ENCODE measurements around the gene HS6ST1. TPM values are rescaled to one million over a fixed set of nuclear protein-coding genes. Genes with fewer than 3 reads are reported as not detected.

HS6ST1 gene
- polyA plus RNA-seq, 1 donor from 2014 or later: 4.3 TPM

DNA sequence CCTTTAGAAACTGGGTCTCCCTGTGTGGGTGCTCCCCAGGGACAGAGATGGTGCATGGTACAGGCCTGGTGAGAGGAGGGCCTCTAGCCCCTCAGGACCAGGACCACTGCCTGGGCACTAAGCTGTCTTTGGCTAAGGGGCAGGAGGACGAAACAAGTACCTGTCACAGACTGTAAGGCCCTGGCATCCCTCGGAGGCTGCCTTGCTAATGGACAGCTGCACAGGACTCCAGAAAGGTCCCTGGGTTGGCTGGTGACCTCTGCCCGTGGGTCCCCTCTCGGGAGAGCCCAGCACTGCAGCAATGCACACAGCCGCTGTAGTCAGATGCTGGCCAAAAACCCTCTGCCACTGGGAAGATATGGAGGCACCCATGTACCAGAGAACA lies 14.3 kb downstream of the HS6ST1 start:
- no peaks in the 10 kb centered on the region for H3K27me3 Mint-ChIP-seq
- H3K4me1 Mint-ChIP-seq: peaks cover 6 to 25% (median 14%) of the 10 kb centered on the region in 3 donors
- no peaks in the 10 kb centered on the region for H3K36me3 Mint-ChIP-seq
- no peak overlapping the region for H3K4me3 Mint-ChIP-seq
- H3K27ac Mint-ChIP-seq: no peak overlapping the region
- H3K9me3 Mint-ChIP-seq: no peaks in the 10 kb centered on the region

DNA sequence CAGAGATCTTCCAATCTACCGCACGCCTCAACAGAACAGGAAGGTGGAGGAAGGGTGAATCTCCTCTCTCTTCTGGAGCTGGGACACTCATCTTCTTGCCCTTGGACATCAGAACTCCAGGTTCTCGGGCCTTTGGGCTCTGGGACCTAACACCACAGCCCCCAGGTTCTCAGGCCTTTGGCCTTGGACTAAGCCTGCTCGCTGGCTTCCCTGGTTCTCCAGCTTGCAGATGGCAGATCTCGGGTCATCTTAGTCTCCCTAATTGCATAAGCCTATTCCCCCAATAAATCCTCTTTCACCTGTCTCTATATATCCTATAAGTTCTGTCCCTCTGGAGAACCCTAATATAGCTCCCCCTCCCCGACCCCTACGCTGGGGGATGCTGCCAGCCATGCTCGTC lies 14.8 kb downstream of the HS6ST1 start:
- Mint-ChIP-seq H3K4me1 (peaks cover 6 to 25% (median 14%) of the 10 kb centered on the region in 3 donors), H3K36me3 (no peaks in the 10 kb centered on the region), H3K4me3 (peak overlapping the region in 1 of 4 donors; percentile 68), H3K27ac (no peak overlapping the region), H3K27me3 (no peaks in the 10 kb centered on the region), H3K9me3 (no peaks in the 10 kb centered on the region)

DNA sequence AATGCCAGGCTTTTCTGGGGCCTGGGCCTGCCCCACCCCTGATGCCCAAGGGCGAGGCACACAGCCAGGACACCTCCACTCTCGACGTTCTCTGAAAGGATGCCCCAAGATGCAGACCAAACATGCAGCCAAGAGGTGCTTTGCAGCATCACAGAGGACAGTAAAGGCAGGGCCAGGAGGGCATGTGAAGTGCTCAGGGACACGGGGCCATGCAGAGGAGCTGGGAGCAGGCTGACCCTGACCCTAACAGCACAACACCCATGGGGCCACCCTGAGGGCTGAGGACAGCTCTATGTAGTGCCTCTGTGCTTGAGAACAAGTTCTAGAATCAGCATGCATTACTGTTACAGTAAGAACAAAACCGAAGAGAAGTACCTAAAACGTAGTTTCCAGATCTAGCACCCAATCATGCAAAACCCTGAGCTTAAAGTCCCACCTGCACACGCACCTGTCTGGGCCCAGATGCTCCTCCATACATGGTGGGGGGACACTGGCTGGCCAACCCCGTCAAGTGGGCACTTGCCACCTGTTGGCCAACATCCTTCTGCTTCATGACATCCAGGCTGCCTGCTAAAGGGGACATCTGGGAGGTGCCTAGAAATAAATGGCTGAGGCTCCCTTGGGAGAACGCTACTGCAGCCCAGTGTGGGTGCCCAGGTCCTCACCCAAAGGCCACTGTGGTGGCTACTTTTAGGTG lies 15.4 kb downstream of the HS6ST1 start:
- no peak overlapping the region for H3K4me3 Mint-ChIP-seq
- peaks cover 6 to 28% (median 14%) of the 10 kb centered on the region in 3 donors for H3K4me1 Mint-ChIP-seq

DNA sequence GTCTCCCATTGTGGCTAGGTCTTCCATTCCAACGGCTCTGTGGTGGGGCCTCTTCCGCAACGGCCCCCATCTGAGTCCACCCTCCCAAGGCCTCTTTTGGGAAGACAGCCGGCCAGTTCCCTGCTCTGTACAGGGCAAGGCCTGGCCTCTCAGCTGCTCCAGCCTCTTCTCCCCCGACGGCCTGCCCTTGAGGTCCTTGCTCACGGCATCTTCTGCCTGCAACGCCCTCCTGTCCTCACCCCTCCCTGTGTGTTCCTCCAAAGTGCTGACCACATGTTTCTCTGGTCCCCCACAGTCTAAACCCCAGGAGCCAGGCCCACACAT lies 16.0 kb downstream of the HS6ST1 start:
- H3K4me3 Mint-ChIP-seq: peak overlapping the region in 1 of 4 donors; percentile 54
- no peak overlapping the region for H3K27ac Mint-ChIP-seq
- H3K4me1 Mint-ChIP-seq: peaks cover 2 to 24% (median 14%) of the 10 kb centered on the region in 3 donors
- H3K36me3 Mint-ChIP-seq: no peaks in the 10 kb centered on the region
- no peaks in the 10 kb centered on the region for H3K27me3 Mint-ChIP-seq
- H3K9me3 Mint-ChIP-seq: peaks cover 2 to 4% (median 2%) of the 10 kb centered on the region in 3 donors

More for the DNA sequence above, 15.4 kb downstream of the HS6ST1 start:
- no peaks in the 10 kb centered on the region for H3K27me3 Mint-ChIP-seq
- H3K9me3 Mint-ChIP-seq: peaks cover 2 to 3% (median 2%) of the 10 kb centered on the region in 3 donors
- no peaks in the 10 kb centered on the region for H3K36me3 Mint-ChIP-seq
- no peak overlapping the region for H3K27ac Mint-ChIP-seq

DNA sequence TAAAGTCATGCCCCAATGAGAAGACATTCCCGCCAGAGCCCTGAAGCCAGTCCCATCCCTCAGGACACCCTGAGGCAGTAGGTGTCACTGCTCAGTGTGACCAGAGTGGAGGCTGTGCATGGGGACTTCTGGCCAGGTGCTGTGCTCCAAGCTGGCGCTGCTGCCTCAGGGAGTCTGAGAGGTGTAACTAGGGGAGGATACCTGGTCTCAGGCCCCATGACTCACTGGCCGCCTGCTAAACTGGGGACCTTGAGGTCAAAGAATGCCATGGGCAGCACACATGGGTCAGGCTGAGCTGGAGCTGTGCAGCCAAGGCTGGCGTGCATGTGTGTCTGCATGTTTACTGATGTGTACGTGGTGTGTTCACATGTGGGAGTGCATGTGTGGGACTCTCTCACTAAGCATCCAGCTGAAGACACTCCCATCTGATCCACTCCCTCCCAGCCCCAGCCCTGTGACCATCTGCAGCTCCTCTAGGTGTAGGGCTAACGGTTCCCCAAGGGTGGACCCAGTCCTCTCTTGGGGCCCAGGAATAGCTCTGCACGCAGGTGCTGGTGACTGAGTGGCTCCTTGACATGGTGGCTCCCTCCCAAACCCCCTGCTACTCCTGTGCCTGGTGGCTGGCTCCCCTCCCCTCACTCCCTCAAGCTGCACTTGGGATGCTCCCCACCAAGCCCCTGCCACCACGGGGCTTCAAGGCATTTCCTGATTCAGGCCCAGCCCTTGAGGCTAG lies 16.5 kb downstream of the HS6ST1 start:
- Mint-ChIP-seq H3K36me3 (no peaks in the 10 kb centered on the region), H3K4me3 (no peak overlapping the region), H3K4me1 (peaks cover 0 to 24% (median 14%) of the 10 kb centered on the region in 3 donors), H3K27ac (no peak overlapping the region), H3K9me3 (peaks cover 2 to 4% (median 2%) of the 10 kb centered on the region in 3 donors), H3K27me3 (no peaks in the 10 kb centered on the region)

DNA sequence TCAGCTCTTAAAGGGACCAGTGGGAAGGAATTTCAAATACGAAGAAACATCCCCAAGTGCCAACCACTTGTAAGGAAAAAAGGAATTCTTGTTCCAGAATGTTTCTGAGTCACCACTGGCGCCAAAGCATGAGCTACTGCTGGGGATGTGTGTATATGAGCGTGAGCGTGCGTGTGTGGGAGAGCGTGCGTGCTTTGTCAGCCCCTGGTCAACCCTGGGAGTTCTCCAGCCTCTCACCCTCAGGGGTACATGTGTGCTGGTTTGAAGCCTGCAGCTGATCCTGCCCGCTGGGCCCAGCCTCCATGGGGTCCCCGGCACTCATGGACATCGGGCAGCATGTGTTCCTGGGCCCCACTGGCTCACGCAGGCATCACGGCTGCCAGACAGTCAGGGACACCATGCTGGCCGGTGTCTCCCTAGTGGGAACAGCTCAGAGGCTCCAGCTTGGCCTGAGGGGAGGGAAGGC lies 17.1 kb downstream of the HS6ST1 start:
- Mint-ChIP-seq H3K4me1 (peaks cover 4 to 26% (median 16%) of the 10 kb centered on the region in 3 donors), H3K9me3 (peaks cover 2 to 4% (median 2%) of the 10 kb centered on the region in 3 donors), H3K27ac (no peak overlapping the region), H3K27me3 (no peaks in the 10 kb centered on the region), H3K36me3 (no peaks in the 10 kb centered on the region), H3K4me3 (no peak overlapping the region)

DNA sequence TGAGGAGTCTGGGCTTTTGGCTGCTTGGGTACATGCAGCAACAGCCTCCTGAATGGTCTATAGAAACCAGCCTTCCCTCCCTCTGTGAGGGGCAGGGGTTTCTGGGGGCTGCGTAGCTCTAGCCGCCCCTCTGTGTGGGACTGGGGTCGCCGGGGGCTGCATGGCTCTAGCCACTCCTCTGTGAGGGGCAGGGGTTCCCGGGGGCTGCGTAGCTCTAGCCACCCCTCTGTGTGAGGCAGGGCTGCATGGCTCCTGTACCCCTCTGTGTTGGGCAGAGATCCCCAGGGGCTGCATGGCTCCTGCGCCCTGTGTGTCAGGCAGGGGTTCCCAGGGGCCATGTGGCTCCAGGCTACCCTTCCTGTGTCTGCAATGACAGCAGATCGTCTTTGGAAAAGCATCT lies 17.6 kb downstream of the HS6ST1 start:
- H3K27me3 Mint-ChIP-seq: no peaks in the 10 kb centered on the region
- no peaks in the 10 kb centered on the region for H3K36me3 Mint-ChIP-seq
- H3K9me3 Mint-ChIP-seq: peaks cover 2 to 4% (median 2%) of the 10 kb centered on the region in 3 donors
- H3K4me1 Mint-ChIP-seq: peaks cover 9 to 26% (median 13%) of the 10 kb centered on the region in 3 donors
- H3K4me3 Mint-ChIP-seq: no peak overlapping the region
- no peak overlapping the region for H3K27ac Mint-ChIP-seq

DNA sequence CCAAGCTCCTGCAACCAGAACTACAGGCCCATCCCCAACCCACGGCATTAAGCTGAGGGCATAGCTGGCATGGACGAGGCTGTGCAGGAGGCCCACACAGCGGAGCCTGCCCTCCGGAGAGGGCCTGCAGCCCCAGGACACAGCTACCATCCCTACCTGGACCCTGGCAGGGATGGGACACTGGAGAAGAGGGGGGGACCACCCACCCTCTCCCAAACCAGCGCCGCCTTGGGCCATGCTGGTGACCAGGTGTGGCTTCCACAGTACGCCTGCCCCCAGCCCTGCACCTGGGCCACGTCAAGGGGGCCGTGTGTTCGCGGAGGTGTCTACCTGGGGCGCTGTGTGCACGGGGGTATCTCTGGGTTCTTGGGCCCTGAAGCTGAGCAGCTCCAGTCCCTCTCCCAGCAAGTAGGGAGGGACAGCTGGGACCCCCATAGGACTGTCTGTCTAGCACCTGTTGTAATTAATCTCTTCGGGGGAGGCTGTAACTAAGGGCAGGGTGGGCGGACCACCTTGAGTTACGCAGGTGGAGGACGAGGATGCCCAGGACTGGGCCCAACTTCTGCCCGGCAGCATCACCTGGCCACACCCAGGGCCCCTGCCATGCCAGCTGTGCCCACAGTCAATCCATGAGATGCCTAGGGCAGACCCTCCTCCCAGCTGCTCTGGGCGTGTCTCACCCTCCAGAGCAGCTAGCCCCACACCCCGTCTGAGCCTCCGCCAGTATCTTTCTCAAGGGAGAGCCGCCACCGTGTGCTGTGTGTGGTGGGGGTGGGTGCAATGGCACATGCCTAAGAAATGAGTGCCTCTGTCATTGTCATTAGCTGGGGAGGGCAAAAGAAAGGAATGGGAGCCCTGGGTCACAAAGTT lies 18.3 kb downstream of the HS6ST1 start:
- H3K4me3 Mint-ChIP-seq: no peak overlapping the region
- H3K9me3 Mint-ChIP-seq: peaks cover 2 to 4% (median 2%) of the 10 kb centered on the region in 3 donors
- H3K4me1 Mint-ChIP-seq: peaks cover 10 to 20% (median 15%) of the 10 kb centered on the region in 3 donors
- H3K27me3 Mint-ChIP-seq: no peaks in the 10 kb centered on the region
- no peaks in the 10 kb centered on the region for H3K36me3 Mint-ChIP-seq
- H3K27ac Mint-ChIP-seq: no peak overlapping the region

DNA sequence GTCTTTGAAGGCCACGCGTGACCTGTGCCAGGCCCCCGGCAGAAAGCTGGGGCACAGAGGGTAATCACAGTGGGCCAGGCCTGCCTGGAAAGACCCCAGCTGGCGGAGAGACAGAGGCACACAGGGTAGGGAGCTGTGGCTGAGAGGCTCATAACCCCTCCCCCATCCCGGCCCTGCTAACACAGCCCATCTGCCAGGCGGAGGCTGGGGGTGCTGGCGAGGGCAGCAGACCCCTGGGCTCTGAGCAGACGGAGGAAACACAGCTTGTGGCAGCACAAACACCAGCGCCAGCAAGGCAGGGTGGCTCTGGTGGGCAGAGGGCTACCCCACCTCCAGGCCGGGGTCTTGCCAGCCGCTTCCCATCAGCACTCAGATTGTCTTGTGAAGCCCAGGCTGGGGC lies 19.0 kb downstream of the HS6ST1 start:
- no peaks in the 10 kb centered on the region for H3K27me3 Mint-ChIP-seq
- H3K4me1 Mint-ChIP-seq: peaks cover 11 to 20% (median 18%) of the 10 kb centered on the region in 3 donors
- H3K9me3 Mint-ChIP-seq: peaks cover 2 to 4% (median 2%) of the 10 kb centered on the region in 3 donors
- H3K36me3 Mint-ChIP-seq: no peaks in the 10 kb centered on the region
- no peak overlapping the region for H3K4me3 Mint-ChIP-seq
- peak overlapping the region in 1 of 3 donors; percentile 82 for H3K27ac Mint-ChIP-seq

DNA sequence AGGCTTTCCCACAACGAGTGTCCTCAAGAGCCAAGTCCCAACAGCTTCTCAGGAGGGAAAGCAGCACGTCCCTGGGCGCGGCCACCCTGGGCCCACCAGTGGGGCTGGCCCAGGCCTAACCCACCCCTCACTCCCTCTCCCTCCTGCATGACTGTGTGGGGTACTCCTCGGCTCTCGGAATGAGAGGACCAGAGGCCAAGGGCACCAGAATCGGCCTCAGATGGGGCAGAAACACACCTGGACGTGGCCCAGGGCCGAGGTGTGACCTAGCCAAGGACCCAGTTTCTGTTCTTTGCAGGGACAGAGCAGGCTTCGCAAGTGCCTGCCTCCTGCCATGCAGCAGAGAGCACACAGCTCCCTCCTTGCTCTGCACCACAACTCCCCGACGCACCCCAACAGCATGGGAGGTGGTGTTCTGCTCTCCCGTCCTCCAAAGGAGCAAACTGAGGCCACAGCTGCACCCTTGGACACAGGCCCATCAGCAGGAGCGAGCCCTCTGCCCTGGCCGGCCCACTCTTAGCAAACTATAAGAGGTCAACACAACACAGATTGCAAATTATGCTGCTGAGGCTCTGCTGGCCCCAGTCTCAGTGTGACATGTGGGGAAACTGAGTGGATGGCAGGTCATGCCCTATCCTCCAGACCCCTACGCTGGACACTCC lies 19.7 kb downstream of the HS6ST1 start:
- Mint-ChIP-seq H3K27ac (peak overlapping the region in 1 of 3 donors; percentile 82), H3K4me3 (no peak overlapping the region), H3K4me1 (peaks cover 14 to 18% (median 18%) of the 10 kb centered on the region in 3 donors)

DNA sequence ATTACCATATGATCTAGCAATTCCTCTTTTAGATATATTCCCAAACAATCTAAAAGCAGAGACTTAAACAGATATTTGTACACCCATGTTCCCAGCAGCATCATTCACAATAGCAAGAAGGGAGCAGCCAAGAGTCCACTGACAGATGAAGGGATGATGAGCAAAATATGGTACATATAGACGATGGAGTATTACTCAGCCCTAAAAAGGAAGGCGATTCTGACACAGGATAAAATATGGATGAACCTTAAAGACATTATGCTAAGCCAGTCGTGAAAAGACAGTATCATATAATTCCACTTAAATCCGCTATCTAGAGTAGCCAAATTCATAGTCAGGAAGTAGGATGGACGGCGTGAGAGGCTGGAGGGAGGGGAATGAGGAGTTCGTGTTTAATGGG lies 20.4 kb downstream of the HS6ST1 start:
- Mint-ChIP-seq H3K4me3 (no peak overlapping the region), H3K36me3 (no peaks in the 10 kb centered on the region), H3K27ac (peak overlapping the region in 1 of 3 donors; percentile 47), H3K4me1 (peaks cover 14 to 18% (median 14%) of the 10 kb centered on the region in 3 donors), H3K9me3 (peaks cover 2 to 4% (median 2%) of the 10 kb centered on the region in 3 donors), H3K27me3 (no peaks in the 10 kb centered on the region)

More for the DNA sequence above, 19.7 kb downstream of the HS6ST1 start:
- Mint-ChIP-seq H3K9me3 (peaks cover 2 to 4% (median 2%) of the 10 kb centered on the region in 3 donors), H3K27me3 (no peaks in the 10 kb centered on the region), H3K36me3 (no peaks in the 10 kb centered on the region)

DNA sequence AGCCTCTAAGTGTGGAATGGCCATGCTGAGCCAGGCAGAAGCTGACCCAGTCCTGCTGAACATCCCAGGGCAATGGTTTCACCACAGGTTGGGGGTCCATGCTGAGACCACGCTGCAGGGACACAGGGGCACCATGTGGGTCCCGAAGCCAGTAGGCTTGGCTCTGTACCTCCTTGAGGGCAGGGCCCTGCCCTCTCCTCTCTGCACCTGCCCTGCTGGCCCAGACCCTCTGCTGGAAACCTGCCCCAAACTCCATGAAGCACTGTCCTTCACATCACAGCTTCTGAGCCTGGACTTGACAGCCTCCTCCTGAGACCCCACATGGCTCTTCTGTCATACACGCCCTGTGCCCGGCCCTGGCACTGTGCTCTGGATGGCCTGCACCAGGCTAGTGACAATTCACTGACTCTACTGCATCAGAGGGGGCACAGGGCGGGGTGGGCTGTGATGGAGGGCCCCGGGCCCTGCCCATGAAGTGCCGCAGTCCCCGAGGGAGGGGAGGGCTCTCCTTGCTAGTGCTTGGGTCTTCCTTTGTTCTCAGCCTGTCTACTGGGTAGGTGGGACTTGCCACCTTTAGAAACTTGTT lies 24.7 kb downstream of the HS6ST1 start:
- H3K36me3 Mint-ChIP-seq: no peaks in the 10 kb centered on the region
- peaks cover 2 to 4% (median 2%) of the 10 kb centered on the region in 3 donors for H3K9me3 Mint-ChIP-seq
- H3K4me1 Mint-ChIP-seq: peaks cover 14 to 30% (median 14%) of the 10 kb centered on the region in 3 donors
- no peaks in the 10 kb centered on the region for H3K27me3 Mint-ChIP-seq
- H3K4me3 Mint-ChIP-seq: no peak overlapping the region
- peak overlapping the region in 1 of 3 donors; percentile 27 for H3K27ac Mint-ChIP-seq

DNA sequence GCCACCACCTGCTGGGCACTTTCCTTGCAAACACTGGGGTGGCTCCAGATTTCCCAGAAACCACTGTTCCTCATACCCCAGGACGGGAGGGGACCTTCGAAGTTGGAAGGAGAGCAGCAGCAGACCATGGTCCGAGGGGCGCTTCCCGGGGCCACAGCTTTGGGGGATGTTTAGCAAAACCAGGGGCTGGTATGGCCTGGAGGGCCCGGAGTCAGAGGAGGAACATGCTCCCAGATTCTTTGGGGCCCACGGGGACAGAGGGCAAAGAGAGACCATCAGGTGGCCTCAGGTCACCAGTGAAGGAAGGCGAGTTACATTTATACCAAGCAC lies 25.3 kb downstream of the HS6ST1 start:
- H3K27me3 Mint-ChIP-seq: no peaks in the 10 kb centered on the region
- no peaks in the 10 kb centered on the region for H3K36me3 Mint-ChIP-seq
- H3K4me1 Mint-ChIP-seq: peaks cover 13 to 30% (median 14%) of the 10 kb centered on the region in 3 donors
- no peak overlapping the region for H3K4me3 Mint-ChIP-seq
- peaks cover under 1 to 2% (median 1%) of the 10 kb centered on the region in 3 donors for H3K9me3 Mint-ChIP-seq
- no peak overlapping the region for H3K27ac Mint-ChIP-seq
